Nucleus accumbens (tissue), 56 donors: Measurements from ENCODE around the gene CFAP74.

Source experiments
- DNase-seq, 56 donors: peaks; one replicate each; lab custom pipeline; 2025; lab: John Stamatoyannopoulos, UW

CFAP74 gene

GRCh38 chr1:1906185-1907097 is 97.1 kb downstream of the CFAP74 start:
- peak in 52 of 56 donors; percentile 28 to 90 (median 68) for DNase-seq

GRCh38 chr1:1903224-1903623 is 100.4 kb downstream of the CFAP74 start:
- DNase-seq: no peak

- no peak for DNase-seq
Measured at GRCh38 chr1:1901641-1902294, 101.8 kb downstream of the CFAP74 start.

GRCh38 chr1:1900883-1901640 is 102.5 kb downstream of the CFAP74 start:
- DNase-seq: no peak

GRCh38 chr1:1899967-1900327 is 103.6 kb downstream of the CFAP74 start:
- no peak for DNase-seq

GRCh38 chr1:1899266-1899966 is 104.2 kb downstream of the CFAP74 start:
- no peak for DNase-seq

GRCh38 chr1:1898246-1898933 is 105.2 kb downstream of the CFAP74 start:
- no peak for DNase-seq

GRCh38 chr1:1895456-1896336 is 107.9 kb downstream of the CFAP74 start:
- DNase-seq: no peak

GRCh38 chr1:1895060-1895418 is 108.5 kb downstream of the CFAP74 start:
- DNase-seq: no peak

- DNase-seq: no peak
Measured at GRCh38 chr1:1894354-1895059, 109.1 kb downstream of the CFAP74 start.

- DNase-seq: no peak
Measured at GRCh38 chr1:1893997-1894353, 109.6 kb downstream of the CFAP74 start.

GRCh38 chr1:1893291-1893985 is 110.1 kb downstream of the CFAP74 start:
- DNase-seq: no peak

GRCh38 chr1:1892763-1893120 is 110.8 kb downstream of the CFAP74 start:
- DNase-seq: no peak

- DNase-seq: peak in 3 of 56 donors; percentile 13 to 26 (median 20)
Measured at GRCh38 chr1:1892079-1892762, 111.4 kb downstream of the CFAP74 start.

GRCh38 chr1:1891349-1892078 is 112.1 kb downstream of the CFAP74 start:
- DNase-seq: peak in 45 of 56 donors; percentile 33 to 89 (median 70)
